ENCODE results near the gene TRMU.
A peak's percentile ranks its signal among the peaks of the same experiment; 100 is the strongest.

The TRMU gene, protein sequence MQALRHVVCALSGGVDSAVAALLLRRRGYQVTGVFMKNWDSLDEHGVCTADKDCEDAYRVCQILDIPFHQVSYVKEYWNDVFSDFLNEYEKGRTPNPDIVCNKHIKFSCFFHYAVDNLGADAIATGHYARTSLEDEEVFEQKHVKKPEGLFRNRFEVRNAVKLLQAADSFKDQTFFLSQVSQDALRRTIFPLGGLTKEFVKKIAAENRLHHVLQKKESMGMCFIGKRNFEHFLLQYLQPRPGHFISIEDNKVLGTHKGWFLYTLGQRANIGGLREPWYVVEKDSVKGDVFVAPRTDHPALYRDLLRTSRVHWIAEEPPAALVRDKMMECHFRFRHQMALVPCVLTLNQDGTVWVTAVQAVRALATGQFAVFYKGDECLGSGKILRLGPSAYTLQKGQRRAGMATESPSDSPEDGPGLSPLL

DNA sequence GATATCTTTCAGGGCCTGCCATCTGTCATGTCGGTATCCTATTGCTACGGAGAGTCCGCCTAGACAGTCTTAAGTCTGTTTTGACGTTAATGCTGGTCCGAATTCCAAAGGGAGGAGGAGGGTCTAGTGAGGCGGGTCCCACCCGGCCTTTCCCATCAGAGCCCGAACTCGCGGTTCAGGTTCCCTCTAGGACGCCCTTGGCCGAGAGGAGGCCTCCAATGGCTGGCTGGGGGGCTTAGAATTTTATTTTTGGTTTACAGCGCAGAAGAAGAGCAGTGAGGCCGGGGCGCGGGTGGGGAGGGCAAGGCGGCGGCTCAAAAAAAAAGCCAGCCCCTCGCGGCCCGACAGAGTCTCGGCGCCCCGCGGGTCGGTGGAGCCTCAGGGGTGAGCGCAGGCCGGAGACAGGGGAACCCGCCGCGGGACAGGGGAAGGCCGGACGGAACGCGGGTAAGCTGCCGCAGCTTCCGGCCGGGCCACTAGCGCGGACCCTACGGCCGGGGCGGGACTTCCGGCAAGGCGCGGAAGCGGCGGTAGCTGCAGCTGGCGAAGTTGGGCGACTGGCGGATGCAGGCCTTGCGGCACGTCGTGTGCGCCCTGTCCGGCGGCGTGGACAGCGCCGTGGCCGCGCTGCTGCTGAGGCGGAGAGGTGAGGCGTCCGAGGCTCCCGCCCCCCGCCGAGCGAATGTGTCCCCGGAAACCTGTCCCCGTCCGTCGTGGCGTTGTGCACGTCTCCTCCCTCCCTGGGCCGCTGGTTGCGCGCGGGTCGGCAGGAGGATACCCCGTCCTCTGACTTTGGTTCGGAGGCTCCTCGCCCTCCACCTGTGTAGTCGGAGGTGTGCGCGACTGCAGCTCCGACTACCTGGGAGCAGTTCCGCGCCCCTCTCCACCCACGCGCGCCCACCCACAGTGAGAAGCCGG lies at the start of gene TRMU:
Gene TRMU (plus strand): TSS at position 514 of the 918 bp plus-strand sequence. CDS start 51 bp downstream, at position 565.
- DNase-seq (ENCODE audit: low read depth in 2 of 2, low spot score in 1 of 2) = peak; percentile 32 to 58

GRCh38 chr22:46286006-46286405 lies 49.5 kb upstream of the TRMU start:
- no peak for DNase-seq (ENCODE audit: low read depth in 2 of 2, low spot score in 1 of 2)

GRCh38 chr22:46286941-46287872 lies 48.3 kb upstream of the TRMU start:
- no peak for DNase-seq (ENCODE audit: low read depth in 2 of 2, low spot score in 1 of 2)

- DNase-seq (ENCODE audit: low read depth in 2 of 2, low spot score in 1 of 2) = no peak
Measured at GRCh38 chr22:46287873-46288751, 47.4 kb upstream of the TRMU start.

- no peak for DNase-seq (ENCODE audit: low read depth in 2 of 2, low spot score in 1 of 2)
Measured at GRCh38 chr22:46288846-46289243, 46.7 kb upstream of the TRMU start.

- no peak for DNase-seq (ENCODE audit: low read depth in 2 of 2, low spot score in 1 of 2)
Measured at GRCh38 chr22:46289244-46289891, 46.1 kb upstream of the TRMU start.

GRCh38 chr22:46290121-46290842 lies 45.2 kb upstream of the TRMU start:
- DNase-seq (ENCODE audit: low read depth in 2 of 2, low spot score in 1 of 2) = no peak

- no peak for DNase-seq (ENCODE audit: low read depth in 2 of 2, low spot score in 1 of 2)
Measured at GRCh38 chr22:46290843-46291785, 44.4 kb upstream of the TRMU start.

- DNase-seq (ENCODE audit: low read depth in 2 of 2, low spot score in 1 of 2) = no peak
Measured at GRCh38 chr22:46292173-46292572, 43.3 kb upstream of the TRMU start.

GRCh38 chr22:46292732-46293131 lies 42.8 kb upstream of the TRMU start:
- DNase-seq (ENCODE audit: low read depth in 2 of 2, low spot score in 1 of 2) = no peak

DNA sequence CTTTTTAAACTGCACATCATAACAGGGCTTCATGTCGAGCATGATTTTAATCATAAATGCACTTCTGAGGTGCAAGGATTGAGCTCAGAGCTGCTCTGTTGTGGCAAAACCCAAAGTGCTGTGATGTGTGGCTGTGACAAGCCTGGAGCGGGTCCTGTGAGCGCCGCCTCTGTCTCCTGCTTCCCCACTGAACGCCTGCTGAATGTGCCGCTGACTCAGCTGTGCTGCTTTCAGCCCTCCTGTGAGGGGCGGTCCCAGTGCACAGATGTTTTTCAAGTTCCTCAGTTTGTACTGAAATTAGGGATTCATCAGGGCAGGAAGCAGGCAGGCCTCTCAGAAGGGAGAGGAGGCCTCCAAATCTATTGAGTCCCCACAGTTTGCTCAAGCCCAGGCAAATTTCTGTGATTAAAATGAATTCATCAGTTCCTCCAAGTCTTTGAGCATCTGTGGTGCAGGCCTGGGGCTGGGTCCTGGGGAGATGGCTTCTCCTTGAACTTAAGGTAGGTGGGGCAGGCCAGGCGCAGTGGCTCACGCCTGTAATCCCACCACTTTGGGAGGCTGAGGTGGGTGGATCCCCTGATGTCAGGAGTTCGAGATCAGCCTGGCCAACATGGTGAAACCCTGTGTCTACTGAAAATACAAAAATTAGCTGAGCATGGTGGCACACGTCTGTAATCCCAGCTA lies 41.8 kb upstream of the TRMU start:
- DNase-seq (ENCODE audit: low read depth in 2 of 2, low spot score in 1 of 2) = no peak

DNA sequence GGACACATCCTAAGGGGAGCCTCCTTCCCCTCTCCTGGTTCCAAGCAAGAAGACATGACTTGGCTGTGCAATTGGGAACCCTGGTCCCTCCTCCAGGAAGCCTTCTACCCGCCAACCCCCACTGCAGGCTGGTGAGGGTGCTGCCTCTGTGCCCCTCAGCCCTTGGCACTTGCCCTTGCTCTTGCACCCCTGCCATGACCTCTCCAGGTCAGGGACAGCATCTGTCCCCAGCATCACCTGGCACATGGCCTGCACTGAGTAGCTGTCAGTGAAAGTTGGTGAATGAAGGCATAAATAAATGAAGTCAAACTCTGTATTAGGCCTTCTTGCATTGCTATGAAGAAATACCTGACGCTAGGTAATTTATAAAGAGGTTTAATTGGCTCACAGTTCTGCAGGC lies 40.7 kb upstream of the TRMU start:
- DNase-seq (ENCODE audit: low read depth in 2 of 2, low spot score in 1 of 2) = no peak

- no peak for DNase-seq (ENCODE audit: low read depth in 2 of 2, low spot score in 1 of 2)
Measured at GRCh38 chr22:46295277-46295971, 40.1 kb upstream of the TRMU start.

GRCh38 chr22:46296257-46297150 lies 39.0 kb upstream of the TRMU start, which contains the start of gene GTSE1:
TSS of gene GTSE1 (plus strand) at chr22:46296870. CDS start at chr22:46297401, 531 bp downstream.
- peak; percentile 92 to 96 for DNase-seq (ENCODE audit: low read depth in 2 of 2, low spot score in 1 of 2)

DNA sequence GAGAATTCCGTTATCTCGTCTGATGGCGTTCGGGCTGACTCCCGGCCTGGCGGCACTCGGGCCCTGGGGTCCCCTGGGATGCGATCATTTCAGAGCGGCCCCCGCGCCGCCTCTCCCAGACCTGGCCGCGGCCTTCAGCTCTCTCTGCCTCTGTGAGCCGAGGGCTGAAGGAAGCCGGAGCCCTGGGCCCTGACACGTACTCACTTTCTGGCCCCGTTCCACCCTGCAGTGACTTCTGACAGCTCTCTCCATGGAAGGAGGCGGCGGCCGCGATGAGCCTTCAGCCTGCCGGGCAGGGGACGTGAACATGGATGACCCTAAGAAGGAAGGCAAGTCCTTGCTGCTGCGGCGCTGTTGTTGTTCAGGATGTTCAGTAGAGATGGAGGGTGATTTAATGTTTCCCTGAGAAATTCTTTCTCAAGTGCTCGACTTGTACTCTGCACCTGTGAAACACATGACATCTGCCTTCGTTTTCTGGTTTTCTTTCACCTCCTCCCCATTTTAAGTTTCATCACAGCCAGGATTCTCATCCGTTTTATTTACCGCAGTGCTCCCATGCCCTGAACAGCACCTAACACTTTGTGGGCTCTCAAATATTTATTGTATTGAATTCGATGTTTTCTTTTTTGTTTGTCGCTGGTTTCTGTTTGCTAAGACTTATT lies 38.2 kb upstream of the TRMU start:
- no peak for DNase-seq (ENCODE audit: low read depth in 2 of 2, low spot score in 1 of 2)

All from stimulated activated CD8-positive, alpha-beta memory T cell treated with anti-CD3 and anti-CD28 coated beads, Interleukin-4, amount 100 ng/mL, for 4 hours (primary cell).